ENCODE data around the gene IGFN1.

The IGFN1 gene

GRCh38 chr1:201261771-201262547 is 71.3 kb downstream of the IGFN1 start:
- DNase-seq (ENCODE audit: low read depth in 3 of 3, low spot score in 1 of 3) = no peak

- DNase-seq (ENCODE audit: low read depth in 3 of 3, low spot score in 1 of 3) = no peak
Observed at GRCh38 chr1:201262963-201263608, 72.5 kb downstream of the IGFN1 start.

- no peak for DNase-seq (ENCODE audit: low read depth in 3 of 3, low spot score in 1 of 3)
Observed at GRCh38 chr1:201264072-201264471, 73.4 kb downstream of the IGFN1 start.

- DNase-seq (ENCODE audit: low read depth in 3 of 3, low spot score in 1 of 3) = no peak
Observed at GRCh38 chr1:201264554-201264953, 73.9 kb downstream of the IGFN1 start.

- DNase-seq (ENCODE audit: low read depth in 3 of 3, low spot score in 1 of 3) = no peak
Observed at GRCh38 chr1:201265756-201266155, 75.1 kb downstream of the IGFN1 start.

GRCh38 chr1:201266276-201266675 is 75.7 kb downstream of the IGFN1 start:
- no peak for DNase-seq (ENCODE audit: low read depth in 3 of 3, low spot score in 1 of 3)

GRCh38 chr1:201266774-201267173 is 76.2 kb downstream of the IGFN1 start:
- no peak for DNase-seq (ENCODE audit: low read depth in 3 of 3, low spot score in 1 of 3)

GRCh38 chr1:201267481-201268229 is 77.0 kb downstream of the IGFN1 start:
- no peak for DNase-seq (ENCODE audit: low read depth in 3 of 3, low spot score in 1 of 3)

- no peak for DNase-seq (ENCODE audit: low read depth in 3 of 3, low spot score in 1 of 3)
Observed at GRCh38 chr1:201268604-201269151, 78.1 kb downstream of the IGFN1 start.

GRCh38 chr1:201269281-201269680 is 78.7 kb downstream of the IGFN1 start:
- no peak for DNase-seq (ENCODE audit: low read depth in 3 of 3, low spot score in 1 of 3)

- no peak for DNase-seq (ENCODE audit: low read depth in 3 of 3, low spot score in 1 of 3)
Observed at GRCh38 chr1:201269900-201270410, 79.3 kb downstream of the IGFN1 start.

- no peak for DNase-seq (ENCODE audit: low read depth in 3 of 3, low spot score in 1 of 3)
Observed at GRCh38 chr1:201270616-201271390, 80.2 kb downstream of the IGFN1 start.

GRCh38 chr1:201272799-201273198 is 82.2 kb downstream of the IGFN1 start:
- DNase-seq (ENCODE audit: low read depth in 3 of 3, low spot score in 1 of 3) = no peak

- no peak for DNase-seq (ENCODE audit: low read depth in 3 of 3, low spot score in 1 of 3)
Observed at GRCh38 chr1:201274616-201275252, 84.1 kb downstream of the IGFN1 start.

- DNase-seq (ENCODE audit: low read depth in 3 of 3, low spot score in 1 of 3) = no peak
Observed at GRCh38 chr1:201275253-201275666, 84.6 kb downstream of the IGFN1 start.

- DNase-seq (ENCODE audit: low read depth in 3 of 3, low spot score in 1 of 3) = no peak
Observed at GRCh38 chr1:201276891-201277290, 86.3 kb downstream of the IGFN1 start.

- DNase-seq (ENCODE audit: low read depth in 3 of 3, low spot score in 1 of 3) = no peak
Observed at GRCh38 chr1:201277441-201277840, 86.8 kb downstream of the IGFN1 start.
